Astrocyte (in vitro differentiated cells and primary cell): Measurements from ENCODE around the gene TMEM234.

Source experiments
- EZH2 ChIP-seq: IDR thresholded peaks from 2 replicates; pipeline ENCODE4 v1.6.1; 2012; ENCODE audit warnings: mild to moderate bottlenecking, low read length, inconsistent platforms; ENCODE audit not compliant: insufficient read depth
- TF ChIP-seq, protein P1 (sequence below): IDR thresholded peaks from 2 replicates; pipeline ENCODE4 v1.5.1; 2011; ENCODE audit warnings: low read depth, mild to moderate bottlenecking, inconsistent platforms, low read length, moderate library complexity; ENCODE audit not compliant: insufficient read depth

- TF ChIP-seq, protein P1, sequence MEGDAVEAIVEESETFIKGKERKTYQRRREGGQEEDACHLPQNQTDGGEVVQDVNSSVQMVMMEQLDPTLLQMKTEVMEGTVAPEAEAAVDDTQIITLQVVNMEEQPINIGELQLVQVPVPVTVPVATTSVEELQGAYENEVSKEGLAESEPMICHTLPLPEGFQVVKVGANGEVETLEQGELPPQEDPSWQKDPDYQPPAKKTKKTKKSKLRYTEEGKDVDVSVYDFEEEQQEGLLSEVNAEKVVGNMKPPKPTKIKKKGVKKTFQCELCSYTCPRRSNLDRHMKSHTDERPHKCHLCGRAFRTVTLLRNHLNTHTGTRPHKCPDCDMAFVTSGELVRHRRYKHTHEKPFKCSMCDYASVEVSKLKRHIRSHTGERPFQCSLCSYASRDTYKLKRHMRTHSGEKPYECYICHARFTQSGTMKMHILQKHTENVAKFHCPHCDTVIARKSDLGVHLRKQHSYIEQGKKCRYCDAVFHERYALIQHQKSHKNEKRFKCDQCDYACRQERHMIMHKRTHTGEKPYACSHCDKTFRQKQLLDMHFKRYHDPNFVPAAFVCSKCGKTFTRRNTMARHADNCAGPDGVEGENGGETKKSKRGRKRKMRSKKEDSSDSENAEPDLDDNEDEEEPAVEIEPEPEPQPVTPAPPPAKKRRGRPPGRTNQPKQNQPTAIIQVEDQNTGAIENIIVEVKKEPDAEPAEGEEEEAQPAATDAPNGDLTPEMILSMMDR = no peak
- no peak for TF ChIP-seq EZH2
These were observed 41.1 kb downstream of the TMEM234 start for GRCh38 chr1:32181065-32181464.
